WTC11 (cell line): ENCODE results near the gene NMRAL1. TPM values are rescaled to one million over a fixed set of nuclear protein-coding genes. Genes with fewer than 3 reads are reported as not detected.

ENCODE experiments used
- ATAC-seq: fragments of 200-7000 bp; cut with Tn5 transposase; 2 replicates; pipeline ENCODE4 v1.10.0; 2021; ENCODE audit warnings: mild to moderate bottlenecking, moderate library complexity
- CTCF ChIA-PET: fragments of 300-600 bp; sonication (Branson Sonifier 250); formaldehyde crosslinking; loops from one replicate; lab custom pipeline; 2021; ENCODE audit warnings: antibody characterized with exemption; lab: Charles Lee
- POLR2A ChIA-PET: fragments of 350-600 bp; sonication (Branson Sonifier 250); formaldehyde crosslinking; loops from one replicate; lab custom pipeline; 2021; ENCODE audit warnings: antibody characterized with exemption; lab: Charles Lee
- DNase-seq: peaks from one replicate; pipeline ENCODE4 v3.0.0; 2021; ENCODE audit warnings: low spot score
- H3K27ac Mint-ChIP-seq: 2 replicates; pipeline ENCODE4 v1.8.0; 2021; ENCODE audit warnings: mixed read lengths
- H3K27me3 Mint-ChIP-seq: 2 replicates; pipeline ENCODE4 v1.8.0; 2021; ENCODE audit warnings: low read depth, mild to moderate bottlenecking, moderate library complexity, mixed read lengths
- H3K36me3 Mint-ChIP-seq: 2 replicates; pipeline ENCODE4 v1.8.0; 2021; ENCODE audit warnings: mixed read lengths
- H3K4me1 Mint-ChIP-seq: 2 replicates; pipeline ENCODE4 v1.8.0; 2022; ENCODE audit warnings: mixed read lengths
- H3K4me3 Mint-ChIP-seq: 2 replicates; pipeline ENCODE4 v1.8.0; 2021; ENCODE audit warnings: mild to moderate bottlenecking, moderate library complexity, mixed read lengths
- H3K9me3 Mint-ChIP-seq: 2 replicates; pipeline ENCODE4 v1.8.0; 2021; ENCODE audit warnings: mixed read lengths
- CBFB ChIP-seq: sonication (generic); formaldehyde crosslinking; IDR thresholded peaks from 2 replicates; pipeline ENCODE4 v1.8.1; 2022; ENCODE audit warnings: mild to moderate bottlenecking, low read depth, missing genetic modification reagents
- CTCF ChIP-seq: fragments of 200-600 bp; IDR thresholded peaks from 2 replicates; pipeline ENCODE4 v1.8.0; 2022; ENCODE audit warnings: antibody characterized with exemption
- FOXP1 ChIP-seq: sonication (generic); formaldehyde crosslinking; IDR thresholded peaks from 2 replicates; pipeline ENCODE4 v1.8.0; 2022; ENCODE audit warnings: missing genetic modification reagents, mild to moderate bottlenecking, moderate library complexity, borderline replicate concordance
- HMGA2 ChIP-seq: fragments of 250-450 bp; sonication (Bioruptor Pico); IDR thresholded peaks from 2 replicates; pipeline ENCODE4 v1.4.0; 2021; ENCODE audit warnings: mild to moderate bottlenecking, moderate library complexity
- IRF2 ChIP-seq: sonication (generic); formaldehyde crosslinking; IDR thresholded peaks from 2 replicates; pipeline ENCODE4 v1.8.0; 2022; ENCODE audit warnings: low read depth, missing genetic modification reagents, borderline replicate concordance
- MYBL2 ChIP-seq: sonication (generic); formaldehyde crosslinking; IDR thresholded peaks from 2 replicates; pipeline ENCODE4 v1.8.1; 2023; ENCODE audit warnings: mild to moderate bottlenecking, moderate library complexity, missing genetic modification reagents
- NFE2L1 ChIP-seq: sonication (generic); formaldehyde crosslinking; IDR thresholded peaks from 2 replicates; pipeline ENCODE4 v1.8.1; 2023; ENCODE audit warnings: missing genetic modification reagents
- RELA ChIP-seq: sonication (generic); formaldehyde crosslinking; IDR thresholded peaks from 2 replicates; pipeline ENCODE4 v1.8.1; 2022; ENCODE audit warnings: missing genetic modification reagents, mild to moderate bottlenecking, borderline replicate concordance
- SP1 ChIP-seq: sonication (generic); formaldehyde crosslinking; conservative IDR thresholded peaks from 2 replicates; pipeline ENCODE4 v1.8.1; 2022; ENCODE audit warnings: missing genetic modification reagents
- ZNF219 ChIP-seq: sonication (generic); formaldehyde crosslinking; IDR thresholded peaks from 2 replicates; pipeline ENCODE4 v1.8.0; 2023; ENCODE audit warnings: missing genetic modification reagents, mild to moderate bottlenecking, borderline replicate concordance
- ZNF232 ChIP-seq: sonication (generic); formaldehyde crosslinking; IDR thresholded peaks from 2 replicates; pipeline ENCODE4 v1.8.0; 2022; ENCODE audit warnings: mild to moderate bottlenecking, missing genetic modification reagents
- ZNF263 ChIP-seq: sonication (generic); formaldehyde crosslinking; IDR thresholded peaks from 2 replicates; pipeline ENCODE4 v1.8.1; 2022; ENCODE audit warnings: low read depth, mild to moderate bottlenecking, moderate library complexity, missing genetic modification reagents
- ZNF281 ChIP-seq: sonication (generic); formaldehyde crosslinking; IDR thresholded peaks from 2 replicates; pipeline ENCODE4 v1.8.0; 2023; ENCODE audit warnings: mild to moderate bottlenecking, missing genetic modification reagents
- total RNA-seq: library from RNA; stranded (reverse); gene quantifications from 3 replicates; pipeline ENCODE4 v1.2.3, GENCODE V29; 2021
- TF ChIP-seq, protein P1 (sequence below): fragments of 250-450 bp; sonication (Bioruptor Pico); IDR thresholded peaks from 2 replicates; pipeline ENCODE4 v2.1.2; 2022; ENCODE audit warnings: mild to moderate bottlenecking, moderate library complexity
- TF ChIP-seq, protein P2 (sequence below): sonication (generic); formaldehyde crosslinking; IDR thresholded peaks from 2 replicates; pipeline ENCODE4 v1.8.1; 2022; ENCODE audit warnings: low read depth, missing genetic modification reagents, borderline replicate concordance
- TF ChIP-seq, protein P3 (sequence below): fragments of 250-450 bp; sonication (Bioruptor Pico); IDR thresholded peaks from 2 replicates; pipeline ENCODE4 v1.9.0; 2021; ENCODE audit warnings: moderate library complexity, mild to moderate bottlenecking, inconsistent platforms, borderline replicate concordance
- TF ChIP-seq, protein P4 (sequence below): sonication (generic); formaldehyde crosslinking; IDR thresholded peaks from 2 replicates; pipeline ENCODE4 v1.8.1; 2022; ENCODE audit warnings: mild to moderate bottlenecking, moderate library complexity, missing genetic modification reagents
- TF ChIP-seq, protein P5 (sequence below): fragments of 250-450 bp; sonication (Bioruptor Pico); conservative IDR thresholded peaks from 2 replicates; pipeline ENCODE4 v1.9.0; 2021; ENCODE audit warnings: mild to moderate bottlenecking

NMRAL1 gene
- total RNA-seq, 1 experiment from 2014 or later: 68.1 TPM

DNA sequence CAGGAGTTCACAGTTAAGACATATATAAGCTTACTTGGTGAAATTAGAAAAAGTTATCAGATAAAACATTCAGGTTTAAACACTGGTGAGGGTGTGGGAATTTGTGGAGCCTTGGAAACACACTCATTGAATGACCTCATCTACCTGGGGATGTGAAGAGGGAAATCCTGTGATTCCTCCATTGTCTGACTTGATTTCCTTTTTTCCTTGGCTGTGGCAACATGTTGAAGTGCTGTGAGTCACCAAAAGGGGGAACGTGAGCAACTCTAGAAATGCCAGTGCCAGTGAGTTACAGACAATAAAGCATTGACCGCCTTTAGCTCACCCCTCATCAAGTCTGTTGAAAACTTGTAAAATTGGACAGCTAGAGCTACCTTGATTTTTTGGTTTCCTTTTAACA is 3.5 kb upstream of the NMRAL1 start (continued):
- TF ChIP-seq ZNF281 (CRISPR knock-in tag): no peak
- TF ChIP-seq CTCF: no peak
- TF ChIP-seq, protein P1, sequence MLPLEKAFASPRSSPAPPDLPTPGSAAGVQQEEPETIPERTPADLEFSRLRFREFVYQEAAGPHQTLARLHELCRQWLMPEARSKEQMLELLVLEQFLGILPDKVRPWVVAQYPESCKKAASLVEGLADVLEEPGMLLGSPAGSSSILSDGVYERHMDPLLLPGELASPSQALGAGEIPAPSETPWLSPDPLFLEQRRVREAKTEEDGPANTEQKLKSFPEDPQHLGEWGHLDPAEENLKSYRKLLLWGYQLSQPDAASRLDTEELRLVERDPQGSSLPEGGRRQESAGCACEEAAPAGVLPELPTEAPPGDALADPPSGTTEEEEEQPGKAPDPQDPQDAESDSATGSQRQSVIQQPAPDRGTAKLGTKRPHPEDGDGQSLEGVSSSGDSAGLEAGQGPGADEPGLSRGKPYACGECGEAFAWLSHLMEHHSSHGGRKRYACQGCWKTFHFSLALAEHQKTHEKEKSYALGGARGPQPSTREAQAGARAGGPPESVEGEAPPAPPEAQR (CRISPR knock-in tag): no peak
- TF ChIP-seq CBFB (CRISPR knock-in tag): no peak

GRCh38 chr16:4475880-4476788 is 1.7 kb upstream of the NMRAL1 start, which contains the start of gene HMOX2:
HMOX2 (plus strand) TSS chr16:4476398; CDS start chr16:4505525, 29,127 bp downstream.
- Mint-ChIP-seq H3K4me3 (peak within 1 kb of the TSS; percentile 72), H3K36me3 (peaks cover 8% of the 10 kb centered on the region), H3K27ac (peak within 1 kb of the TSS; percentile 97), H3K27me3 (peaks cover 16% of the 10 kb centered on the region), H3K9me3 (peaks cover 7% of the 10 kb centered on the region), H3K4me1 (peaks cover 19% of the 10 kb centered on the region)
- peak; percentile 85 for ATAC-seq
- ChIA-PET CTCF (interaction anchor here (0.7 to 2.7 kb wide), 16 partner anchors 9 to 215 kb away, joined by 3 to 12 read pairs (median 4); partner anchors contain the start of genes CDIP1 and MGRN1), POLR2A (interaction anchor here (0.5 to 1.3 kb wide), 10 partner anchors 14 to 473 kb away, joined by 3 to 5 read pairs (median 3); no protein-coding TSS in a partner anchor)
- peak; percentile 96 for DNase-seq
- TF ChIP-seq CBFB (CRISPR knock-in tag): no peak
- TF ChIP-seq SP1 (CRISPR knock-in tag): peak; percentile 99
- TF ChIP-seq MYBL2 (CRISPR knock-in tag): peak; percentile 95
- TF ChIP-seq FOXP1 (CRISPR knock-in tag): peak; percentile 93
- TF ChIP-seq, protein P2, sequence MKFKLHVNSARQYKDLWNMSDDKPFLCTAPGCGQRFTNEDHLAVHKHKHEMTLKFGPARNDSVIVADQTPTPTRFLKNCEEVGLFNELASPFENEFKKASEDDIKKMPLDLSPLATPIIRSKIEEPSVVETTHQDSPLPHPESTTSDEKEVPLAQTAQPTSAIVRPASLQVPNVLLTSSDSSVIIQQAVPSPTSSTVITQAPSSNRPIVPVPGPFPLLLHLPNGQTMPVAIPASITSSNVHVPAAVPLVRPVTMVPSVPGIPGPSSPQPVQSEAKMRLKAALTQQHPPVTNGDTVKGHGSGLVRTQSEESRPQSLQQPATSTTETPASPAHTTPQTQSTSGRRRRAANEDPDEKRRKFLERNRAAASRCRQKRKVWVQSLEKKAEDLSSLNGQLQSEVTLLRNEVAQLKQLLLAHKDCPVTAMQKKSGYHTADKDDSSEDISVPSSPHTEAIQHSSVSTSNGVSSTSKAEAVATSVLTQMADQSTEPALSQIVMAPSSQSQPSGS: peak; percentile 66; the same call in 1 of the 2 replicates
- no peak for TF ChIP-seq IRF2 (CRISPR knock-in tag)
- TF ChIP-seq, protein P3, sequence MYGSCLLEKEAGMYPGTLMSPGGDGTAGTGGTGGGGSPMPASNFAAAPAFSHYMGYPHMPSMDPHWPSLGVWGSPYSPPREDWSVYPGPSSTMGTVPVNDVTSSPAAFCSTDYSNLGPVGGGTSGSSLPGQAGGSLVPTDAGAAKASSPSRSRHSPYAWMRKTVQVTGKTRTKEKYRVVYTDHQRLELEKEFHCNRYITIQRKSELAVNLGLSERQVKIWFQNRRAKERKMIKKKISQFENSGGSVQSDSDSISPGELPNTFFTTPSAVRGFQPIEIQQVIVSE: no peak
- TF ChIP-seq ZNF232 (CRISPR knock-in tag): peak; percentile 98
- TF ChIP-seq, protein P4, sequence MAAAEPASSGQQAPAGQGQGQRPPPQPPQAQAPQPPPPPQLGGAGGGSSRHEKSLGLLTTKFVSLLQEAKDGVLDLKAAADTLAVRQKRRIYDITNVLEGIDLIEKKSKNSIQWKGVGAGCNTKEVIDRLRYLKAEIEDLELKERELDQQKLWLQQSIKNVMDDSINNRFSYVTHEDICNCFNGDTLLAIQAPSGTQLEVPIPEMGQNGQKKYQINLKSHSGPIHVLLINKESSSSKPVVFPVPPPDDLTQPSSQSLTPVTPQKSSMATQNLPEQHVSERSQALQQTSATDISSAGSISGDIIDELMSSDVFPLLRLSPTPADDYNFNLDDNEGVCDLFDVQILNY (CRISPR knock-in tag): peak; percentile 97
- no peak for TF ChIP-seq ZNF263 (CRISPR knock-in tag)
- TF ChIP-seq, protein P5, sequence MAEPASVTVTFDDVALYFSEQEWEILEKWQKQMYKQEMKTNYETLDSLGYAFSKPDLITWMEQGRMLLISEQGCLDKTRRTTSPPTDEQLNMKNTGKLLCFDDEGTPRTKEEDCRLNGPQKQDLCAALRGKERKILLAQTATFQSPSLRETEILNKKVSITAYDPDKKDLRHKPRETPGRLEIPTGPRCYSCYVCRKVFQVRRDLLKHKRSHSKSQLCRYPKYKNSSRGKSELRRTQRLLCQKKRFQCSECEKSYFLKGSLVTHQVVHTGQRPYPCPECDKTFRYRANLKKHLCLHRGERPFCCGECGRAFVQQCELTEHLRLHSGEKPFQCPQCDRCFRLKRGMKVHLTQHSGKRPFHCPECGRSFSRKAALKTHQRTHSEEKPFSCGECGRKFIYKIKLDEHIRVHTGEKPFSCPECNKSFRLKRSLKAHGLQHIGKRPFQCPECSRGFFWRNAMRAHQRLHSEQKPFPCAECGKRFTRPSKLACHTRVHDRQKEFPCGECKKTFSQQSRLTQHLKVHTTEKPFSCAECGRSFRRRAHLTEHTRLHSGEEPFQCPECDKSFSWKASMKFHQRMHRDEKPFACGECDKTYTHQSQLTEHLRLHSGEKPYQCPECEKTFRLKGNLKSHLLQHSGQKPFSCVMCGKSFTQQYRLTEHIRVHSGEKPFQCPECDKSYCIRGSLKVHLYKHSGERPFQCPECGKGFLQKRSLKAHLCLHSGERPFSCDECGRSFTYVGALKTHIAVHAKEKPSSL (CRISPR knock-in tag): no peak
- no peak for TF ChIP-seq ZNF219 (CRISPR knock-in tag)
- TF ChIP-seq RELA (CRISPR knock-in tag): peak; percentile 94; the same call in 1 of the 2 replicates
- TF ChIP-seq HMGA2 (CRISPR knock-in tag): no peak
- TF ChIP-seq ZNF281 (CRISPR knock-in tag): peak; percentile 37; the same call in 1 of the 2 replicates
- TF ChIP-seq NFE2L1 (CRISPR knock-in tag): peak; percentile 96; the same call in 1 of the 2 replicates
